GM12878 (cell line): Measurements from ENCODE around the gene TSHR. TPM values are rescaled to one million over a fixed set of nuclear protein-coding genes. Genes with fewer than 3 reads are reported as not detected.

Experiments used
- ATAC-seq: fragments of 200-7000 bp; cut with Tn5 transposase; 3 replicates; pipeline ENCODE4 v1.9.1; 2020; ENCODE audit warnings: mild to moderate bottlenecking, moderate library complexity
- BruUV-seq: library from RNA; stranded (reverse); fragments of 400-500 nt; replicated peaks from 2 replicates; lab custom pipeline; 2021; lab: Mats Ljungman, UMichigan
- CTCF ChIA-PET: fragments of 300-600 bp; sonication (Branson Sonifier 250); formaldehyde crosslinking; extraction: SDS; loops from one replicate; lab custom pipeline; 2021; ENCODE audit warnings: inconsistent platforms; lab: Yijun Ruan, JAX
- POLR2A ChIA-PET: fragments of 350-600 bp; formaldehyde crosslinking; extraction: SDS; loops from one replicate; lab custom pipeline; 2021; ENCODE audit warnings: inconsistent platforms; lab: Charles Lee
- RAD21 ChIA-PET: fragments of 300-600 bp; sonication (Branson Sonifier 250); formaldehyde crosslinking; loops from one replicate; lab custom pipeline; 2023; ENCODE audit warnings: antibody characterized with exemption; ENCODE audit not compliant: unreplicated experiment; lab: Charles Lee
- SMC1A ChIA-PET: fragments of 300-600 bp; sonication (Branson Sonifier 250); formaldehyde crosslinking; loops from one replicate; lab custom pipeline; 2023; ENCODE audit not compliant: unreplicated experiment, uncharacterized antibody; lab: Charles Lee
- DNase-seq: peaks from one replicate; pipeline ENCODE4 v3.0.0-alpha.2; 2011; ENCODE audit warnings: low read depth, low spot score
- FAIRE-seq: peaks from 3 replicates; lab custom pipeline; 2011; peaks lifted over from hg19 to GRCh38; lab: Jason Lieb, UNC
- H2AFZ ChIP-seq: 2 replicates; pipeline ENCODE4 v1.6.0; 2011; ENCODE audit warnings: low read depth, low read length, control low read depth; ENCODE audit not compliant: control insufficient read depth
- H3K27ac ChIP-seq: 2 replicates; pipeline ENCODE4 v1.5.1; 2011; ENCODE audit warnings: control low read depth; ENCODE audit not compliant: control insufficient read depth, insufficient read depth
- H3K27me3 ChIP-seq, 2 experiments: replicated peaks in 1 of 2; 2 replicates each; pipeline versions ENCODE4 v1.6.0 to v1.6.1; 2011; ENCODE audit warnings: low read length in 1 of 2; ENCODE audit not compliant: control insufficient read depth in 2 of 2, insufficient read depth in 2 of 2
- H3K36me3 ChIP-seq, 2 experiments: 2 replicates each; pipeline ENCODE4 v1.5.1; 2011; ENCODE audit warnings: low read length in 1 of 2; ENCODE audit not compliant: control insufficient read depth in 2 of 2, insufficient read depth in 2 of 2
- H3K4me1 ChIP-seq: 2 replicates; pipeline ENCODE4 v1.6.1; 2011; ENCODE audit warnings: mild to moderate bottlenecking, low read length, moderate library complexity, mixed read lengths; ENCODE audit not compliant: control insufficient read depth, insufficient read depth
- H3K4me2 ChIP-seq: 2 replicates; pipeline ENCODE4 v1.6.0; 2011; ENCODE audit warnings: control low read depth; ENCODE audit not compliant: control insufficient read depth, insufficient read depth
- H3K4me3 ChIP-seq: fragments of 200-600 bp; sonication (generic); 2 replicates; pipeline ENCODE4 v1.5.1; 2016
- H3K79me2 ChIP-seq: 2 replicates; pipeline ENCODE4 v1.6.0; 2011; ENCODE audit warnings: low read length; ENCODE audit not compliant: control insufficient read depth, insufficient read depth
- H3K9ac ChIP-seq: 2 replicates; pipeline ENCODE4 v1.8.0; 2011; ENCODE audit warnings: low read length, control low read depth, mixed read lengths; ENCODE audit not compliant: control insufficient read depth, insufficient read depth
- H3K9me3 ChIP-seq: replicated peaks from 3 replicates; pipeline ENCODE4 v1.5.1; 2011; ENCODE audit warnings: mild to moderate bottlenecking, low read length; ENCODE audit not compliant: control insufficient read depth, insufficient read depth
- H4K20me1 ChIP-seq: 2 replicates; pipeline ENCODE4 v1.6.0; 2011; ENCODE audit not compliant: control insufficient read depth, insufficient read depth
- ATF2 ChIP-seq: IDR thresholded peaks from 2 replicates; pipeline ENCODE4 v1.6.1; 2012; ENCODE audit warnings: low read length, inconsistent platforms
- BCL3 ChIP-seq: IDR thresholded peaks from 2 replicates; pipeline ENCODE4 v1.6.1; 2011; ENCODE audit warnings: borderline replicate concordance, low read depth, mild to moderate bottlenecking, moderate library complexity, low read length; ENCODE audit not compliant: insufficient read depth, poor library complexity, severe bottlenecking
- CREB1 ChIP-seq: IDR thresholded peaks from 2 replicates; pipeline ENCODE4 v1.6.1; 2012; ENCODE audit warnings: low read depth, mild to moderate bottlenecking, inconsistent platforms
- CTCF ChIP-seq, 3 experiments: IDR thresholded peaks in 2 of 3; conservative IDR thresholded peaks in 1 of 3; 2 replicates each; pipeline ENCODE4 v1.5.1; 2011; ENCODE audit warnings: low read depth in 3 of 3, low read length in 3 of 3, mild to moderate bottlenecking in 3 of 3, control low read depth in 2 of 3, moderate library complexity in 2 of 3, inconsistent platforms in 1 of 3, mixed read lengths in 1 of 3; ENCODE audit not compliant: control insufficient read depth in 2 of 3, insufficient read depth in 1 of 3; ENCODE audit errors: extremely low read depth in 1 of 3
- IKZF1 ChIP-seq: fragments of 450-650 bp; conservative IDR thresholded peaks from 2 replicates; pipeline ENCODE4 v1.6.1; 2017; ENCODE audit warnings: antibody characterized with exemption, mild to moderate bottlenecking
- JUNB ChIP-seq: IDR thresholded peaks from 2 replicates; pipeline ENCODE4 v1.6.1; 2016; ENCODE audit warnings: antibody characterized with exemption, mild to moderate bottlenecking
- ZBTB40 ChIP-seq: fragments of 450-650 bp; IDR thresholded peaks from 2 replicates; pipeline ENCODE4 v1.6.1; 2016; ENCODE audit warnings: mild to moderate bottlenecking, moderate library complexity, borderline replicate concordance
- WGBS: methylation state at CpG from one replicate; pipeline ENCODE4 v1.1.6; 2016; ENCODE audit warnings: low lambda C conversion rate; ENCODE audit not compliant: insufficient replicate concordance, insufficient coverage; ENCODE audit errors: missing lambda C conversion rate; 5-methylcytosine and 5-hydroxymethylcytosine counted together
- in situ Hi-C: fragments of 300-500 bp; cut with MboI; formaldehyde crosslinking; loops from 9 replicates; pipeline ENCODE4 v1.14.3; 2018; ENCODE audit warnings: mixed read lengths
- intact Hi-C: fragments of 100-400 bp; cut with micrococcal nuclease; formaldehyde crosslinking; loops from one replicate; pipeline ENCODE4 v1.14.2; 2022; ENCODE audit not compliant: unreplicated experiment
- polyA plus RNA-seq, 11 experiments: library from polyadenylated mRNA; depleted of rRNA in 4 of 11; unstranded in 6 of 11; stranded (reverse) in 5 of 11; fragments of >200 nt; fragmentation: Nextera tagmentation in 4 of 11; fragmentation: Illumina TruSeq in 1 of 11; extraction: Ambion mirVana in 4 of 11; extraction: Trizol in 1 of 11; gene quantifications; 1 replicate in 1 of 11; 2 replicates in 10 of 11; pipeline versions ENCODE4 v1.2.1 to v1.2.3, GENCODE V29; 2011 to 2016; ENCODE audit warnings: inconsistent platforms in 2 of 11, missing spikeins in 2 of 11, low read depth in 1 of 11
- total RNA-seq, 4 experiments: library from RNA; depleted of rRNA in 3 of 4; stranded (reverse); fragments of >200 nt in 3 of 4; fragmentation: Illumina TruSeq in 1 of 4; extraction: Trizol in 1 of 4; gene quantifications; 2 replicates each; pipeline versions ENCODE4 v1.2.1 to v1.2.3, GENCODE V29; 2013 to 2021

The TSHR gene
- total and polyA plus RNA-seq, 10 of the 15 experiments (the other 5 are each of a cell fraction or from before 2014, with no cell fraction given), result 0.06 to 0.31 TPM; not detected in 8

GRCh38 chr14:81062380-81062779 is 107.0 kb downstream of the TSHR start:
- H3K4me2 ChIP-seq, result no peak overlapping the region
- H3K27me3 ChIP-seq, result no peaks in the 10 kb centered on the region
- BruUV-seq, result no TSS peak
- no peak for ATAC-seq
- no peak overlapping the region for H3K4me3 ChIP-seq
- SMC1A ChIA-PET, result interaction anchor here (2.4 kb wide), 1 partner anchor 66 kb away, joined by 7 read pairs; no protein-coding TSS in a partner anchor
- no peaks in the 10 kb centered on the region for H3K36me3 ChIP-seq
- no peaks in the 10 kb centered on the region for H4K20me1 ChIP-seq
- CTCF ChIA-PET, result interaction anchor here (2.1 kb wide), 1 partner anchor 66 kb away, joined by 5 read pairs; no protein-coding TSS in a partner anchor
- TF ChIP-seq ATF2 (no peak), BCL3 (no peak), JUNB (no peak)
- TF ChIP-seq, all 136 proteins: peak for 0
- Histone ChIP-seq H3K9me3 (no peaks in the 10 kb centered on the region), H3K4me1 (no peaks in the 10 kb centered on the region), H3K9ac (no peak overlapping the region), H3K79me2 (no peaks in the 10 kb centered on the region), H2AFZ (no peak overlapping the region), H3K27ac (no peak overlapping the region)
- POLR2A ChIA-PET, result no interaction called here
- intact Hi-C loops (no loop called here), in situ Hi-C loops (no loop called here)
- RAD21 ChIA-PET, result no interaction called here
- 22% methylated on average over 4 of the region's 4 CpGs for WGBS
- DNase-seq (no peak), FAIRE-seq (no peak)

- in situ Hi-C loops, result no loop called here
- Histone ChIP-seq H3K9me3 (no peaks in the 10 kb centered on the region), H2AFZ (no peak overlapping the region), H3K4me1 (no peaks in the 10 kb centered on the region), H3K27ac (no peak overlapping the region), H3K9ac (no peak overlapping the region), H3K4me2 (no peak overlapping the region), H4K20me1 (no peaks in the 10 kb centered on the region), H3K4me3 (no peak overlapping the region), H3K79me2 (no peaks in the 10 kb centered on the region), H3K36me3 (no peaks in the 10 kb centered on the region), H3K27me3 (no peaks in the 10 kb centered on the region)
- ChIA-PET POLR2A (no interaction called here), RAD21 (no interaction called here), CTCF (interaction anchor here (0.9 to 2.1 kb wide), 5 partner anchors 10 to 104 kb away, joined by 3 to 5 read pairs (median 3); no protein-coding TSS in a partner anchor), SMC1A (interaction anchor here (0.8 to 2.4 kb wide), 2 partner anchors 66 to 107 kb away, joined by 5 to 7 read pairs; no protein-coding TSS in a partner anchor)
- peak; percentile 1 for DNase-seq
- BruUV-seq, result no TSS peak
- FAIRE-seq, result no peak
- peak; percentile 84 for ATAC-seq
- WGBS, result 0% methylated on average over 4 of the region's 4 CpGs
- intact Hi-C loops, result no loop called here
- TF ChIP-seq ZBTB40 (no peak), CREB1 (no peak), CTCF (IDR thresholded peaks at IDR 0.05 in 2 of 3, conservative IDR thresholded peaks at IDR 0.05 in 1 of 3; ENCODE audit: control insufficient read depth in 2 of 3, extremely low read depth in 1 of 3, insufficient read depth in 1 of 3, low read depth in 3 of 3, low read length in 3 of 3) (peak; percentile 19 to 41 (median 23); a peak in 3 of 6 replicates), IKZF1 (no peak)
Measured at GRCh38 chr14:81062816-81063215, 107.4 kb downstream of the TSHR start.
